Keratinocyte (primary cell): Measurements from ENCODE around the gene ARID4A. TPM values are rescaled to one million over a fixed set of nuclear protein-coding genes. Genes with fewer than 3 reads are reported as not detected.

Source experiments
- DNase-seq: peaks from one replicate; pipeline ENCODE4 v3.0.0-alpha.2; 2011; ENCODE audit warnings: low read depth, missing footprints, low spot score
- FAIRE-seq: peaks from 2 replicates; lab custom pipeline; 2011; peaks lifted over from hg19 to GRCh38; lab: Jason Lieb, UNC
- H2AFZ ChIP-seq: 2 replicates; pipeline ENCODE4 v1.6.0; 2012; ENCODE audit warnings: low read length, control low read depth, inconsistent platforms; ENCODE audit not compliant: control insufficient read depth
- H3K27ac ChIP-seq: 2 replicates; pipeline ENCODE4 v1.5.1; 2011; ENCODE audit warnings: low read length; ENCODE audit not compliant: control insufficient read depth, insufficient read depth
- H3K27me3 ChIP-seq: 3 replicates; pipeline ENCODE4 v1.6.0; 2011; ENCODE audit warnings: low read length; ENCODE audit not compliant: control insufficient read depth, insufficient read depth; ENCODE audit errors: extremely low read depth
- H3K36me3 ChIP-seq, 2 experiments: 2 replicates in 1 of 2; 3 replicates in 1 of 2; pipeline ENCODE4 v1.5.1; 2011; ENCODE audit warnings: low read length in 2 of 2, mild to moderate bottlenecking in 1 of 2; ENCODE audit not compliant: control insufficient read depth in 2 of 2, insufficient read depth in 2 of 2; ENCODE audit errors: extremely low read depth in 1 of 2
- H3K4me1 ChIP-seq: 3 replicates; pipeline ENCODE4 v1.5.1; 2011; ENCODE audit warnings: low read length; ENCODE audit not compliant: control insufficient read depth, insufficient read depth; ENCODE audit errors: extremely low read depth
- H3K4me2 ChIP-seq: 3 replicates; pipeline ENCODE4 v1.6.0; 2011; ENCODE audit warnings: low read depth, low read length; ENCODE audit not compliant: control insufficient read depth, insufficient read depth; ENCODE audit errors: extremely low read depth
- H3K4me3 ChIP-seq, 3 experiments: fragments of 200-600 bp in 1 of 3; sonication (generic) in 1 of 3; 2 replicates in 2 of 3; 3 replicates in 1 of 3; pipeline ENCODE4 v1.5.1; 2011 to 2016; ENCODE audit warnings: low read length in 3 of 3, mild to moderate bottlenecking in 3 of 3, control low read depth in 2 of 3, inconsistent platforms in 1 of 3, low read depth in 1 of 3, mixed read lengths in 1 of 3, mixed run types in 1 of 3, moderate library complexity in 1 of 3; ENCODE audit not compliant: control insufficient read depth in 2 of 3, insufficient read depth in 2 of 3; ENCODE audit errors: extremely low read depth in 1 of 3
- H3K79me2 ChIP-seq: 2 replicates; pipeline ENCODE4 v1.6.0; 2012; ENCODE audit warnings: low read length; ENCODE audit not compliant: control insufficient read depth, insufficient read depth
- H3K9ac ChIP-seq: 3 replicates; pipeline ENCODE4 v1.6.0; 2011; ENCODE audit warnings: low read length; ENCODE audit not compliant: control insufficient read depth, insufficient read depth; ENCODE audit errors: extremely low read depth
- H3K9me1 ChIP-seq: 3 replicates; pipeline ENCODE4 v1.6.0; 2011; ENCODE audit warnings: low read length; ENCODE audit not compliant: control insufficient read depth, insufficient read depth; ENCODE audit errors: extremely low read depth
- H3K9me3 ChIP-seq: 2 replicates; pipeline ENCODE4 v1.5.1; 2012; ENCODE audit warnings: low read depth, low read length; ENCODE audit not compliant: control insufficient read depth
- H4K20me1 ChIP-seq: 3 replicates; pipeline ENCODE4 v1.6.0; 2011; ENCODE audit warnings: low read length; ENCODE audit not compliant: control insufficient read depth, insufficient read depth; ENCODE audit errors: extremely low read depth
- EZH2 ChIP-seq: IDR thresholded peaks from one replicate; pipeline ENCODE4 v1.6.1; 2012; ENCODE audit warnings: inconsistent platforms, mild to moderate bottlenecking, low read length, moderate library complexity
- dilution Hi-C: fragments of 300-500 bp; cut with MboI; formaldehyde crosslinking; loops from one replicate; pipeline ENCODE4 v1.7.0; 2020; ENCODE audit warnings: low sequenced_read_pairs; ENCODE audit not compliant: extremely low pct_ligation_motif_present
- polyA plus RNA-seq, 5 experiments: library from polyadenylated mRNA; depleted of rRNA in 3 of 5; stranded (reverse) in 3 of 5; stranded (forward) in 1 of 5; unstranded in 1 of 5; fragments of >200 nt; gene quantifications; 1 replicate in 1 of 5; 2 replicates in 3 of 5; 3 replicates in 1 of 5; pipeline versions ENCODE4 v1.2.1 to v1.2.3, GENCODE V29; 2011 to 2012; ENCODE audit warnings: missing spikeins in 2 of 5, low read depth in 1 of 5, low replicate concordance in 1 of 5
- TF ChIP-seq, protein P1 (sequence below), 3 experiments: IDR thresholded peaks in 1 of 3; conservative IDR thresholded peaks in 1 of 3; optimal IDR thresholded peaks in 1 of 3; 2 replicates in 2 of 3; 3 replicates in 1 of 3; pipeline versions ENCODE3 to v1.5.1; 2011; ENCODE audit warnings: low read length in 3 of 3, mild to moderate bottlenecking in 3 of 3, moderate library complexity in 2 of 3, control low read depth in 1 of 3, inconsistent platforms in 1 of 3; ENCODE audit not compliant: insufficient read depth in 2 of 3; ENCODE audit errors: extremely low read depth in 1 of 3

The ARID4A gene
- polyA plus RNA-seq, 1 donor (not counting 4 experiments of a cell fraction or from before 2014, with no cell fraction given): 8.4 TPM

DNA sequence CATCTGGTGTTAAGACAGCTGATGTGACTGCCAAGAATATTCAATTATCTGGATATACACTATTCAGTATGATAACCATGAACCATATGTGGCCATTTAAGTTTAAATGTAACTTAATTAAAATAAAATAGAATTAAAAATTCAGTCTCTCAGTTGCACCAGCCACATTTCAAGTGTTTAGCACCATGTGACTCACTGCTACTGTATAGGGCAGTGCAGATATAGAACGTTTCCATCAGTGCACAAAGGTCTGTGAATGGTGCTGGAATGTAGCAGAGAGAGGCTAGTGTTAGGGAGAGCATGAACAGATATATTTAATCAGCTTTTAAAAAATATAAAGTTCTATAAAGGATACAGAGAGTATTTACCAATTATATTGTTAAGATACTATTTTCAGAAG lies 28.7 kb downstream of the ARID4A start:
- Histone ChIP-seq H3K79me2 (no peaks in the 10 kb centered on the region), H3K4me3 (no peak overlapping the region), H3K27me3 (no peaks in the 10 kb centered on the region), H4K20me1 (no peaks in the 10 kb centered on the region), H3K36me3 (peaks cover 6 to 8% of the 10 kb centered on the region in 2 experiments), H2AFZ (no peak overlapping the region), H3K4me2 (no peak overlapping the region), H3K9me3 (no peaks in the 10 kb centered on the region), H3K9me1 (no peaks in the 10 kb centered on the region), H3K27ac (no peak overlapping the region), H3K9ac (no peak overlapping the region), H3K4me1 (peaks cover 11% of the 10 kb centered on the region)
- no peak for TF ChIP-seq EZH2
- TF ChIP-seq, protein P1, sequence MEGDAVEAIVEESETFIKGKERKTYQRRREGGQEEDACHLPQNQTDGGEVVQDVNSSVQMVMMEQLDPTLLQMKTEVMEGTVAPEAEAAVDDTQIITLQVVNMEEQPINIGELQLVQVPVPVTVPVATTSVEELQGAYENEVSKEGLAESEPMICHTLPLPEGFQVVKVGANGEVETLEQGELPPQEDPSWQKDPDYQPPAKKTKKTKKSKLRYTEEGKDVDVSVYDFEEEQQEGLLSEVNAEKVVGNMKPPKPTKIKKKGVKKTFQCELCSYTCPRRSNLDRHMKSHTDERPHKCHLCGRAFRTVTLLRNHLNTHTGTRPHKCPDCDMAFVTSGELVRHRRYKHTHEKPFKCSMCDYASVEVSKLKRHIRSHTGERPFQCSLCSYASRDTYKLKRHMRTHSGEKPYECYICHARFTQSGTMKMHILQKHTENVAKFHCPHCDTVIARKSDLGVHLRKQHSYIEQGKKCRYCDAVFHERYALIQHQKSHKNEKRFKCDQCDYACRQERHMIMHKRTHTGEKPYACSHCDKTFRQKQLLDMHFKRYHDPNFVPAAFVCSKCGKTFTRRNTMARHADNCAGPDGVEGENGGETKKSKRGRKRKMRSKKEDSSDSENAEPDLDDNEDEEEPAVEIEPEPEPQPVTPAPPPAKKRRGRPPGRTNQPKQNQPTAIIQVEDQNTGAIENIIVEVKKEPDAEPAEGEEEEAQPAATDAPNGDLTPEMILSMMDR (optimal IDR thresholded peaks at IDR 0.05 in 1 of 3, IDR thresholded peaks at IDR 0.05 in 1 of 3, conservative IDR thresholded peaks at IDR 0.05 in 1 of 3; ENCODE audit: extremely low read depth in 1 of 3, insufficient read depth in 2 of 3, low read length in 3 of 3): no peak
- no peak for FAIRE-seq
- DNase-seq: no peak
- dilution Hi-C loops: no loop called here

DNA sequence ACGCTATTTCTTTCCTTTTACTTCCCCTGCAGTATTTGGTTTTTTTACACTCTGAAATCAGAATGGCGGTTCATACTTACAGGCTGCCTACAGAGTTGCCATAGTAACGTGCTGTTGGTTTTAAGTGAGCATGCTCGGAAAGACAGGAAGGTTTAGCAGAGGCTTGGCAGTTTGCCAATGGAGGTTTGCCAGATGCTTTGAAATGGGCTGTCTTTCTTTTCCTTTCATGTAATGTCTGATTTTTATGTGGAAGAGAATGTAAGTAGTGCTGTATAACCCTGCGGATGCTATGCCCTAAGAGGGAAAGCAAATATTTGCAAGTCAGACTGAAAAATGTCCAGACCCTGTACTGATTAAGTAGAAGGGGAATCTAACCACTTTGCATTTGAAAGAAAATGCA lies 32.8 kb downstream of the ARID4A start:
- Histone ChIP-seq H2AFZ (peak overlapping the region; percentile 74), H3K9ac (no peak overlapping the region), H3K27me3 (no peaks in the 10 kb centered on the region), H3K27ac (peak overlapping the region; percentile 31), H3K4me1 (peaks cover 11% of the 10 kb centered on the region), H4K20me1 (no peaks in the 10 kb centered on the region), H3K4me2 (peak overlapping the region; percentile 62), H3K9me1 (no peaks in the 10 kb centered on the region), H3K4me3 (no peak overlapping the region), H3K79me2 (no peaks in the 10 kb centered on the region), H3K36me3 (peaks cover 4 to 7% of the 10 kb centered on the region in 2 experiments), H3K9me3 (no peaks in the 10 kb centered on the region)
- FAIRE-seq: peak; percentile 94
- DNase-seq: peak; percentile 48
- dilution Hi-C loops: no loop called here
- no peak for TF ChIP-seq EZH2
- TF ChIP-seq, protein P1 (optimal IDR thresholded peaks at IDR 0.05 in 1 of 3, IDR thresholded peaks at IDR 0.05 in 1 of 3, conservative IDR thresholded peaks at IDR 0.05 in 1 of 3; ENCODE audit: extremely low read depth in 1 of 3, insufficient read depth in 2 of 3, low read length in 3 of 3): no peak
